ENCODE results near the gene CDAN1. TPM values are rescaled to one million over a fixed set of nuclear protein-coding genes. Genes with fewer than 3 reads are reported as not detected.

CDAN1 gene
- total RNA-seq, 1 donor from 2014 or later: 10.1 TPM

Other genes starting within 250 kb of the CDAN1 start
- gene ZNF106, start 246.0 kb downstream of the CDAN1 start, total RNA-seq: 28.5 and 34.4 TPM in 2 replicates
- 106 and 118 TPM in 2 replicates for gene SNAP23, start 241.5 kb downstream of the CDAN1 start, total RNA-seq
- 18.8 and 26.3 TPM in 2 replicates for gene LRRC57, start 188.3 kb downstream of the CDAN1 start, total RNA-seq
- 48.7 and 52.0 TPM in 2 replicates for gene HAUS2, start 188.3 kb downstream of the CDAN1 start, total RNA-seq
- 8.7 and 18.2 TPM in 2 replicates for gene STARD9, start 161.5 kb downstream of the CDAN1 start, total RNA-seq
- 6.4 and 15.5 TPM in 2 replicates for gene TTBK2, start 183.7 kb upstream of the CDAN1 start, total RNA-seq